Endometrium (tissue), 2 donors: Measurements from ENCODE around the gene TOB1.

Experiments used
- FAIRE-seq: peaks from 2 replicates; lab custom pipeline; 2012; peaks lifted over from hg19 to GRCh38; lab: Jason Lieb, UNC
- donor health status: control.
- donor health status: control.

The TOB1 gene

DNA sequence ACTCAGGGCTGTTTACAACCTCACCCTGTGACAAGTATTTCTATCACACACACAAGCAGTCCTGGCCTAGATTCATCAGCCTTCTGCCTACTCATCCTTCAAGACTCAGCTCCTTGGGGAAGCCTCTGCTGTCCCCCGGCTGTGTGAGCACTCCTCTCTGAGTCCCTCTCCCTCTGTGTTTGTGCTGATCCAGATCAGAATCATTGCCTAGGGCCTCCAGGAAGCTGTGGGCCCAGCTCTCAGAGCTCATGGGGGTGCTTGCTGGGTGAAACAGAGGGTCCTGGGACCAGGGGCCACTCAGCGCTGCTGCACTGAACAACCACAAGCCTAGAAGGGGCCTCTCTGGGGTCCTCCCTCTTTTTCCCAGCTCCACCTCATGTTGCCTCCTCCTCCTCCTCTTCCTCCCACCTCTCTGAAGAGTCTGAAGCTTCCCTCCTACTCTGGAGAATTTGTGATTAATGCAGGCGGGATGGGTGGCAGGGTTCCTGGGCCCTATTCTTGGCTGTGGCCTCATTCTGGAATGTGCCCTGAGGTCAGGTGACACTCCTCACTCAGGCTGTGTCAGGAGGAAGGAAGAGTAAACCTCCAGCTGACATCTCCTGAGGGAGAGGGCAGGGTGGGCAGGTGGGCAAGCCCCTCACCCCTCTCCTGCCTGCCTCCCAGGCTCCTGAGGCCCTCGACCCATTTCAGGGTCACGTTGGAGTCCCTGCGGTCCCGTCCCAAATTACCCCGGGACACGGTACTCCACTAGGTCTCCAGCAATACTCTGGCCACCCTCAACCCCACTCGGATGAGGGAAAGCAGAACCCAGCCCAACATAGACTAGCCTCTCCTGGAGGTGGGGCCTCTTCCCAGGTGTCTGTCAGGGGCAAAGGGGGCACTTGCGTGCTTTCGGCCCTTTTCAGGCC lies 20.7 kb downstream of the TOB1 start:
- no peak for FAIRE-seq

DNA sequence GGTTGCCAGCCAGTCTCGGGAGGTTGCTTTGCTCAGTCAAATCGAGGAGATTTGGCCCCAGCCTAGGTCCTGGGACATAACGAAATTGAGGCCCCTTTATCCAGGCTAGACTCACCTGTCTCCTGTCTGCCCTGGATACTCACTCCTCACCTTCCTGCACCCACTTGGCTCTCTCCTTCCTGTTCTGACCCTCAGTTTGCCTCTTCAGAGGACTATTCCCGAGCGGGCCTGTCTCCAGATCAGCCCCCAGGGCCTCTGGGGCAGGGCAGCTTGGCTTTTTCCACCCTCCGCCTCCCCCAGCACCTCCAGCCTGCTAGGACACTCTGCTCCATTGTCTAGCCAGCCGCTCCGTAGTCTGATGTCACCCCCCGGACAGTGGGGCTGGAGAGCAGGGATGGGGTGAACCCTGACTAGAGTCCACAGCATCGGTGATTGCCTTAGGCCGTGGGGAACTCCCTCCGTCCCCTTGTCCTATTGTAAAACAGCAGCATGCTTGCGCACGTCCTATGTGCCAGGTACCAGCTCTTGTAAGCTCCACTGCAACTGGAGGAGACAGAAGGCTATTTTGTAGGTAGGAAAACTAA lies 21.9 kb downstream of the TOB1 start:
- FAIRE-seq, result no peak

DNA sequence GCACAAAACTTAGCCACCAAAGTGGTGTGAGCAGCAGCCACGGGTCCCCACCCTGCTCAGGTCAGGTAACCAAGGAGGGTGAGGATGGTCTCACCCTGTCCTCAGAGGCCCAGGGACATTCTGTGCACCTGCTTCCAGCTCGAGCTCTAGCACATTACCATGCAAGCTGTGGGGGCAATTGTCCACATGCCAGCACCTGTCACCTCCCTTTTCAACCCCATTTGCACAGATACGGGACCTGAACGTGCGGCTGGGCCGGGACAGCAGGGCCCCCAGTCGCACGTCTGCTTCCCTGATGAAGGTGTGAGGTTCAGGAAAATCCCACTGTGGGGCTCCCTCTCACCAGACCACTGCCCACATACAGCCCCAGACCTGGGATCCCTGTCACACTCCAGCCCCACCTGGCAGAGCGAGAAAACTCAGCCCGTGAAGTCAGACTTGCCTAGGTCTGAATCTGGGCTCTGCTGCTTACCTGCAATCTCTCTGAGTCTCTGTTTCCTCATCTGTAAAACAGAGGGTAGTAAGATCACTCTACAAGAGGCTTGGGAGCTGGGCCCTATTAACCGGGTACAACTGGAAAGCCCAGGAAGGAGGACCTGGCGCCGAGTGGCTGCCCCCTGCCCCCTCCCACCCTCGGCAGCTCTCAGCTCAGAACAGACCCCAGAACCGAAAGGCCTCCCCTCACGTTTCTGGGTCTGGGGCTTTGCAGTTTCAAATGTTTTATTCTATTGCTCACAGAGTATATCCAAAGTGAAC lies 22.8 kb downstream of the TOB1 start:
- FAIRE-seq, result no peak

DNA sequence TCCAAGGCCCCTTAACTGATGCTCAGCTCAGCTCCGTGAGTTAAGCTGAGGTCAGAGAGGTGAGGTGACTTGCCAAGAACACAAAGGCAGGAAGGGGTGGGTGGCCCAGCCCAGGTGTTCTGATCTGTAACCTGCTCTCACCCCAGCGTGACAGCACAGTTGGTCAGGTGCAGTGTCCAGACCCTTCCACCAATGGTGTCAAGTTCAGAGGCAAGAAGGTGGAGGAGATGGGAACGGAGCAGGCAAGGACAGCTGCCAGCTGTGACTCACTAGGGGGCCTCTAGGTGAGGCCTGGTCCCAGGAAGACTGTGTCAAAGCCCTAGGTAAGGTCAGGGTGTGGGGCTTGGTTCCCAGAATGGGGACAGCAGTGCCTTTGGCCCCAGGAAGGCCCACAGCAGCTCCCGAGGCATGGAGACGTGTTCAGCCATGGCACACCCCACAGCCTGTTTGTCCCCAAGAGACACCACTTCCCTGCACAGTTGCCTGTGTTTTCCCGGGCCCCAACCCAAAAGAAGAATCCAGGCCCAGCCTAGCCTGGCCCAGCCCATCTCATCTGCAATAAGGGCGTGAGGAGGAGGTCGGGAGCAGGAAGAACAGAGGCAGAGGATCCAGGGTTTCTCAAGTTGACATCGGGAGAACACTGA lies 23.5 kb downstream of the TOB1 start:
- no peak for FAIRE-seq

DNA sequence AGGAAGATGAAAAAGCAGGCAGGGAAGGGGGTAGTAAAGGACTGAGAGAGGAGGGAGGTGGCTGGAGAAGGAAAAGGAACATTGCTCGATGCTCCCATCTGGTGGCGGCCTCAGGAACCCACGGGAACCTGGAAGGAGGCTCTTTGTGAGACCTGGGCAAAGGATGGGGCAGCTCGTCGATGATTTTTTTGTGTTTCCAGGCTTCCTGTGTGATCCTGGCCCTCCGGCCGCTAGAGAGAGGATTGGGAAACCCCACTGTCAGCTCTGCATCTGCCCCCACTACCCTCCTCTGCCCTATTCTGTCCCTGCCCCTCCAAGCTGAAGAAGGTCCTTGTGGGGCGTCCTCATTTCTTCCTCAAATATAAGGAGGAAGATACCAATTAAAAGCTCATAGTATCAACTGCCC lies 24.2 kb downstream of the TOB1 start:
- FAIRE-seq, result no peak

DNA sequence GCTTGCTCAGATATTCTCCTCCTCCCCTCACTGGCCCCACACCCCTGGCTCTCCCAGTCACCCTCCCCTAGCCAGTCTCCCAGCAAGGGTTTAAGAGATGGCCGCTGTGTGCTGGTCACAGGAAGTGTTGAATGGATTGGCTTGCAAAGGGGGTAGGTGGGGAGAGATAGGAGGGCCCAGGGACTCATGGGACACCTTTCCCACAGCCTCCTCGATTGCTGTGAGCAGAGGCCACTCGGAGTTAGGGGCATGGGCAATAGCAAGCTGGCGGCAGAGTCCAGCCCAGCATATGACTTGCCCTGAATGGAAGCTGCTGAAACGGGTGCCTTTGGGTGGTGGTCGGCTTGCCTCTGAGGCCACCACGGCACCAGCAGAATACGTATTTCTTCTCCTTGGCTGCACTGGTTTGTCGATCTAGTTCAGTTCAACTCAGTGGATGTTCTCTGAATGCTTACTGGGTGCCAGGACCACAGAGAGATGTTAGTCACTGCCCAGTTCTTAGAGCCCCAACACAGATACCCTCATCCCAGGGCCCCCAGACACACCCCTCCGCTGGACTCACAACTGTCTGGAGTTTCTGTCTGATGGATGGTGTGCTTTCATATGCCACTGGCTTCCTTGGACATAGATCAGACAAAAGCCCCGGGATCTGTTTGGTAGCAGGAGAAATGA lies 24.7 kb downstream of the TOB1 start:
- no peak for FAIRE-seq

DNA sequence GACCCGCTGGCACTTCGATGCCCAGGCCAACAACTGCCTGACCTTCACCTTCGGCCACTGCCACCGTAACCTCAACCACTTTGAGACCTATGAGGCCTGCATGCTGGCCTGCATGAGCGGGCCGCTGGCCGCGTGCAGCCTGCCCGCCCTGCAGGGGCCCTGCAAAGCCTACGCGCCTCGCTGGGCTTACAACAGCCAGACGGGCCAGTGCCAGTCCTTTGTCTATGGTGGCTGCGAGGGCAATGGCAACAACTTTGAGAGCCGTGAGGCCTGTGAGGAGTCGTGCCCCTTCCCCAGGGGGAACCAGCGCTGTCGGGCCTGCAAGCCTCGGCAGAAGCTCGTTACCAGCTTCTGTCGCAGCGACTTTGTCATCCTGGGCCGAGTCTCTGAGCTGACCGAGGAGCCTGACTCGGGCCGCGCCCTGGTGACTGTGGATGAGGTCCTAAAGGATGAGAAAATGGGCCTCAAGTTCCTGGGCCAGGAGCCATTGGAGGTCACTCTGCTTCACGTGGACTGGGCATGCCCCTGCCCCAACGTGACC lies 25.8 kb downstream of the TOB1 start:
- no peak for FAIRE-seq

DNA sequence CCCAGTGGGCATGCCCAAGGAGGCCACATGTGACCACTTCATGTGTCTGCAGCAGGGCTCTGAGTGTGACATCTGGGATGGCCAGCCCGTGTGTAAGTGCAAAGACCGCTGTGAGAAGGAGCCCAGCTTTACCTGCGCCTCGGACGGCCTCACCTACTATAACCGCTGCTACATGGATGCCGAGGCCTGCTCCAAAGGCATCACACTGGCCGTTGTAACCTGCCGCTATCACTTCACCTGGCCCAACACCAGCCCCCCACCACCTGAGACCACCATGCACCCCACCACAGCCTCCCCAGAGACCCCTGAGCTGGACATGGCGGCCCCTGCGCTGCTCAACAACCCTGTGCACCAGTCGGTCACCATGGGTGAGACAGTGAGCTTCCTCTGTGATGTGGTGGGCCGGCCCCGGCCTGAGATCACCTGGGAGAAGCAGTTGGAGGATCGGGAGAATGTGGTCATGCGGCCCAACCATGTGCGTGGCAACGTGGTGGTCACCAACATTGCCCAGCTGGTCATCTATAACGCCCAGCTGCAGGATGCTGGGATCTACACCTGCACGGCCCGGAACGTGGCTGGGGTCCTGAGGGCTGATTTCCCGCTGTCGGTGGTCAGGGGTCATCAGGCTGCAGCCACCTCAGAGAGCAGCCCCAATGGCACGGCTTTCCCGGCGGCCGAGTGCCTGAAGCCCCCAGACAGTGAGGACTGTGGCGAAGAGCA lies 26.4 kb downstream of the TOB1 start:
- FAIRE-seq, result no peak

DNA sequence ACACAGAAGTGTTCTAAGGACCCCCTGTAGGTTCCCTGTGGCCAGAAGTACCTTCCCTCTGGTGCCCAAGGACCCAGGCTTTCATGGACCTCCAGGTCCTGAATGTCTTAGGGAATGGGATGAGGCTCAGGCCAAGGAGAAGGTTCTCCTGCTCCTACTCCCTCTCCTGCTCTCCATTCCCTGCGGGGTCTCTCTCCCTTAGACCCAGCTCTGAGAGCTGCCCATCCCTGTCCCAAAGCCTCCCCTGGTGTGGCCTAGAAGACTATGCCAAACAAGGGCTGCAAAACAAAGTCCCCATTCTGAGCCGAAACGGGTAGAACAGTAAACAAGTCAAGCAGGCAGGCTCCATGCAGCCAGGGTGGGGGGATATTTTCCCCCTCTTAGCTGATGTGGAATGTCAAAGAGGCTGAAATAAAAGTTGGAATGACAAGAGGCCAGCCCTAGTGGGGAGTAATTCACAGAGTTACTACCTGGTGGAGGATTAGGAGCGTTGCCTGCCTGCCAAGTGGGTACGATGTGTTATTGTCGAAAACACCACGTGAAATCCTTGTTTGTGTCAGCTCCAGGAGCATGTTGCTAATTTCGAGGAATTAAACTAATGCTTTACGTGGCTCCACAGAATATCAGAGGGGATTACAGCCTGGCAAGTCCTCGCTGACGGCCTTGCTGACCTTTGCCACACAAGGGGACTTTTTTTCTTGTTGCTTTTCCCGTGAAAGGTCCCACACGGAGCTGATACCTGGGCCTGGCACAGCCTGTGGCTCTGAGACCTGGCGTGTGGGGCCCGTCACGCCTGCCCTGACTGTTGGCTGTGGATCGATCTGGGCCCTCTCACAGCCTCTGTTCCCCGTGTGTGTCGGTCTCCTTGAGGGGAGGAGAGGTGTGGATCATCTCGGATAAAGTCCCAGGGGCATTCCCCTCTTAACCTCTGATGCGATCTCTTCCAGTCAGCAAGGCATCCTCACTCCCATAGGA lies 27.9 kb downstream of the TOB1 start:
- FAIRE-seq, result no peak

DNA sequence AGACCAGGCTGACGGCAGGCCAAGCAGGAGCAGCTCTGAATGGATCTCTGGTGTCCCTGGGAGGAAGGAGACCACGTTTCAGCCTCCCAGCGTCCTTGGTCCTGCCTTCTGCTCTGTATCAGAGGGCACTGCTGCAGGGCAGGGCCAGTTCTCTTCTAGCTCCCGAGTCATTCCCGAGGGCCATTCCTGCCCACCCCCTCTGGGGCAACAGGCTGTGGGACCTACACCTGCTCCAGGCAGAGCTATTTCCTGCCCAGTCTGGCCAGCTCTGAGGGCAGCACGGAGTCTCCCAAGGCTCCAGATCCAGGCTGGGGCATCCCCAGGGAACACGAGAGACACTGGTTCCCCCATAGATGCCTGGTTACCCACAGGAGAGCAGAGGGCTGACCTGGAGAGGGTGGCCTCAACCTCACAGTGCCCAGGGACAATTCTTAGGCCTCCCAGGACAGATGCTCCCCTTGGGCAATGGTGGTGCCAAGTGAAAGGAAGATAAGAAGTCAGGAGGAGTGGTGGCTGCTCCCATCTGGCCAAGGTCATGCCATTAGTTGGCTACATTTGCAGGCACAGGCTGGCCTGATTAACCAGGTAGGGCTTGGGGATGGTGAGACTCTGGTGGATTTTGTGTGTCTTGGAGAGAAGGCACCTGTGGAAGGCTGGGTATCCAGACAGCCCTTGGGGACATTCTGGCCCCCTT lies 28.7 kb downstream of the TOB1 start:
- no peak for FAIRE-seq

DNA sequence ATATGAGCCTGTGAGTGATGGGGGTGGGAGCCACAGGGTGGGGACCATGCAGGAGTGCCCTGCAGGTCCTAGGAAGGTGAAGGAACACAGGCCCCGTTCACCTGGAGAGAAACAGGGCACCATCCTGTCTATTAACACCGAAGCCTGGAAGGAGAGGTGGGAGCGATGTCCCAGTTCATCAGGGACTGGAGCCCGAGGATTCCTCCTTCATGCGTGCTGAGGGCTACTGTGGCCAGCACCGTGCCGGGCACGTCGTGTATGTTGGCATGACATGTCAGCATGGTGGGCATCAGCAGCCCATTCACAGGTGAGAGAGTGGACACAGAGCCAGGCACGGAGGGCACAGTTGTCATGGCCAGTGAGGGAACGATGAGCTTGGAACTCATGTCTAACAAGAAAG lies 29.3 kb downstream of the TOB1 start:
- FAIRE-seq, result no peak

DNA sequence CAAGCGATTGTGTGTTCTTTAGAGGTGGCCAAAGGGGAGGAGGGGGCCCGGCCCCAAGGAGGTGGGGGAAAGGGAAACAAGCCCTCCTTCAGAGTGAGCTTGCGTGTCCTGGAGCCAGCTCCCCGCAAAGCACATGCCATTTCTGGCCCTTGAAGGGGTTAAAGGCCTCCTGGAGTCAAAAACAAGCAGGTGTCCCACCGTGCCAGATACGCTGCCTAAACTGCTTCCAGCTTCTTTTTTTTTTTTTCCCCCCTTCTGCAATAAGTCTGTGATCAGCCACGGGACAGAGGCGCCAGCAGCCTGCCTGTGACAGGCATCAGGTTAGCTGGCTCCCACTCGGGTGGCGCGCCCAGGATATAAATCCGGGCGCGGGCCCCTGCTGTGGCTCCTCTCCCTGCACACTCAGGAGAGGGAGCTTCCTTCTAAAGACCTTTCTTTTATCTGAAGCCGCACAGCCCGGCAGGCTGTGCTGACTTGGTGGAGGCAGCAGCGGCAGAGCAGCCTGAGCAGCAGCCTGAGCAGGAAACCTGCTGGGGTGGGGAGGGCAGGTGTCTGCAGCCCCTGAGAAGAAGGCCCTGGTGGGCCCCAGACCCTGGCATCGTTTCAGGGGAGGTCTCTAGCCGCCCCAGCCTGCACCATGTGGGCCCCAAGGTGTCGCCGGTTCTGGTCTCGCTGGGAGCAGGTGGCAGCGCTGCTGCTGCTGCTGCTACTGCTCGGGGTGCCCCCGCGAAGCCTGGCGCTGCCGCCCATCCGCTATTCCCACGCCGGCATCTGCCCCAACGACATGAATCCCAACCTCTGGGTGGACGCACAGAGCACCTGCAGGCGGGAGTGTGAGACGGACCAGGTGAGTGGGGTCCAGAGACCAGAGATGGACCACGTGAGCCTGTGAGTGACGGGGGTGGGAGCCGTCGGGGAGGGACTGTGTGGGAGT lies 30.6 kb downstream of the TOB1 start, which contains the start of gene WFIKKN2:
Gene WFIKKN2, plus strand, starts transcription at position 286 of the 934 bp plus-strand sequence. Its CDS starts 352 bp downstream, at position 638.
- FAIRE-seq, result no peak

DNA sequence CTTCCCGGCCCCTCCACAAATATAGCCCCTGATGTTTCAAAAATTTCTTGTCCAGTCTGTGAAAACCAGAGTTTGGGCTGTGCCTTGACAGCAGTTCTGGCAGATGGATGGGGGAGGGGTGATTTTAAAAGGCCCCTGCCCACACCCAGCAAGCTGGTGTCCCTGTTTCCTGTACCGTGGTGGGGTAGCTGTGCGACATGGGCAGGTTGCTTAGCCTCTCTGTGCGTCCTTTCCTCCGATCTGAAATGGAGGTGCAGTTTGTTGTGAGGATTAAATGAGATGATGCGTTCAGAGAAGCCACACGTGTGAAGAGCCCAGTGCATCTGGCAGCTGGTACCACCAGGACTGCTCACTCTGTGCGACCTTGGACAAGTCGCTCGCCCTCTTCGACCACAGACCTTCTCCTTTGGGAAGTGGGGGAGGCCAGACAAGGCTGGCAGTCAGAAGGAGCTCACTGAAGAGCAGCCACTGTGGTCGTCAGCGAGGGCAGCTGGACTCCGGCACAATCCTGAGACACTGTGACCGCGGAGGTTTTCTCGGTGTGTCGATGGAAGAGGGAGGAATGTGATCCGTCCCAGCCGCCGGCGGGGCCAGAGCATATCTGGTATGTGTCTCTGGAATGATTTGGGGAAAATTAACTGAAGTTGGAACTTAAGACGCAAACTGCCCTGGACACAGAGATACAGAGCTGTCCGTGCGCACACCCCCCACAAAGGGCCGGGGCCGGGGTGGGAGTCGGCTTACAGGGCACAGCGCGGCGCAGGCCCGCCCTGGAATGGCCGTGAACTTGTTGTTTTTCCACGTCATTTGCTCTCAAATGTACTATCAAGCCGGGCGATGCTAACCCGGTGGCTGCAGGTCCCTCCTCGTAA lies 31.5 kb downstream of the TOB1 start:
- FAIRE-seq, result no peak

DNA sequence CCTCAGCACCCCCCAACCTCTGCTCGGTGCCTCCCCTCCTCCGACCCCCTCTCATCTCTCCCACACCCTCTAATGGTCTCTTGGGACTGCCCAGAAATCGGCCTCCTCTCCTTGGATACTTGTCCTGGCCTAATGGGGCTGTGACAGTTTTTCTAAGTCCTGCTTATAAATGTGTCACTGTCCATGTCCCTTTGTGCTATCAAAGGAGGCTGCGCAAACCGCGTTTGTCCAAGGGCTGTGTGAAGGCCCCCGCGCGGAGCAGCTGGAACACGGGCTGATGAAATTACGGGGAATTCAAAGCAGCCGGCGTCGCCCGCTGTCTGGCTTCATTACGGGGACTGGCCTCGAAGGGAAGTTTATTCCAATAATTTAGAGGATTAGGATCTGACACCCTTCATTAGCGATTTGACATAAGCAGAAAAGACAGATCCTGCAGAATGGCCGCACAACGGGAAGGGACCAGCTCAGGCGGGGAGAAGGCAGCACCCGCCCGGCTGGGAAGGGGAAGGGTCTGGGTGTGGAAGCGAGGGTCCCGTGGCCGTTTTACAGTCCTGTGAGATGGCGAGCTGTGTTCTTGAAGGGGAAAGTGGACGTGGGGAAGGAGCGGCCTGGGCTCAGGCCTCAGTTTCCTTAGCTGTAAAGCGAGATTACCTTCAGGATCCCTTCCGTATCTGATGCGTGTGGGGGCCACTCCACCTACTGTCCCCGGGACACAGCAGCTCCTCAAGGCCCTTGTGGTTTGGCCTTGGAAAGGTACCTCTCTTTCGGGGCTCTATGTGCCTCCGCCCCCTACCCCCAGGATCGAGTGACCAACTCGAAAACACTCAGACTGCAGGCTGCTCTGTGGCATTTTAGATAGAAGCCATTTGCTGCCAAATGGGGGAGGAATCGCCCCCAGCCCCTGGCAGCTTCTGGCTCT lies 32.4 kb downstream of the TOB1 start:
- FAIRE-seq, result no peak

DNA sequence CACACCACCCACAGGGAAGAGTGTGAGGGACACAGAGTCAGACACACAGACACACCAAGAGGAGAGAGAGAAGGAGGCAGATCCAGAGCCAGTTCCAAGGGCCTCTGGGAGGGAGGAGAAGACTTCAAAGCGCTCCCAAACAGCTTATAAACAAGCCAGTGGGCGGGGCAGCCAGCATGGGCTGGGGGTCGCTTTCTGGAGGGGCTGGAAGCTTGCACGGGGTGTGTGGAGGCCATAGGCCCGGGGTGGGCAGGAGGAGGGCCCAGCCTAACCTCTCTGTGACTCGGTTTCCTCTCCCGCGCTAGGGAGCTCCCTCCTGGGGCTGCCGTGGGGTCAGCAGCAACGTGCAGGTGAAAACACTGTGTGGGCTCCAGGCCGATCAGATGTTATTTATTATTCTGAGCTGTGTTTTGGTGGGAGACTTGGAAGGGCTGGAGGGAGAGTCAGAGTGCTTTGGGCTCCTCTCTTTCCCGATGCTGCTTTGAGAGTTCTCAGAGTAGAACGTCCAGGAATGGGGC lies 33.2 kb downstream of the TOB1 start:
- FAIRE-seq, result no peak
